H1 (cell line): ENCODE results near the gene AKAP12. TPM values are rescaled to one million over a fixed set of nuclear protein-coding genes. Genes with fewer than 3 reads are reported as not detected.

Source experiments
- ATF2 ChIP-seq: IDR thresholded peaks from 2 replicates; pipeline ENCODE4 v1.6.1; 2012; ENCODE audit warnings: low read length, inconsistent platforms
- CBX5 ChIP-seq: fragments of 300-800, 300-1000 bp; sonication (generic); IDR thresholded peaks from 2 replicates; pipeline ENCODE4 v1.7.1; 2016; ENCODE audit warnings: antibody characterized with exemption, low read length, low read depth
- CEBPB ChIP-seq: IDR thresholded peaks from 2 replicates; pipeline ENCODE4 v1.6.1; 2012; ENCODE audit warnings: low read depth, low read length
- CHD1 ChIP-seq: IDR thresholded peaks from 2 replicates; pipeline ENCODE4 v1.6.1; 2012; ENCODE audit warnings: low read depth, low read length, improper control_type of control experiment
- CREB1 ChIP-seq: IDR thresholded peaks from 2 replicates; pipeline ENCODE4 v1.6.1; 2012; ENCODE audit warnings: inconsistent platforms
- CTCF ChIP-seq, 3 experiments: IDR thresholded peaks; 1 replicate in 2 of 3; 2 replicates in 1 of 3; pipeline versions ENCODE4 v1.5.1 to v1.6.1; 2011; ENCODE audit warnings: low read length in 3 of 3, mild to moderate bottlenecking in 3 of 3, inconsistent platforms in 2 of 3, low read depth in 1 of 3, moderate library complexity in 1 of 3; ENCODE audit not compliant: insufficient read depth in 1 of 3; ENCODE audit errors: control extremely low read depth in 1 of 3
- HDAC2 ChIP-seq, 2 experiments: fragments of 300-600 bp in 1 of 2; sonication (generic) in 1 of 2; IDR thresholded peaks; 2 replicates each; pipeline ENCODE4 v1.6.1; 2011 to 2012; ENCODE audit warnings: low read depth in 2 of 2, low read length in 2 of 2, mild to moderate bottlenecking in 2 of 2, moderate library complexity in 2 of 2, borderline replicate concordance in 1 of 2, inconsistent platforms in 1 of 2
- SP1 ChIP-seq: IDR thresholded peaks from 2 replicates; pipeline ENCODE4 v1.6.1; 2011; ENCODE audit warnings: low read depth, low read length
- YY1 ChIP-seq: IDR thresholded peaks from 2 replicates; pipeline ENCODE4 v1.6.1; 2011; ENCODE audit warnings: low read depth, mild to moderate bottlenecking, low read length
- polyA plus RNA-seq, 7 experiments: library from polyadenylated mRNA; depleted of rRNA in 3 of 7; stranded (reverse) in 5 of 7; unstranded in 2 of 7; fragments of >200 nt in 5 of 7; fragments of 200-250 nt in 2 of 7; gene quantifications; 1 replicate in 5 of 7; 2 replicates in 1 of 7; 4 replicates in 1 of 7; pipeline versions ENCODE4 v1.2.1 to v1.2.3, GENCODE V29; 2011 to 2013; ENCODE audit warnings: missing spikeins in 2 of 7, mixed read lengths in 2 of 7
- total RNA-seq: library from RNA; stranded (reverse); fragmentation: NEBNext Ultra II Directional; extraction: Animal tissue kit (Norgen Biotek cat#: 25700); gene quantifications from 2 replicates; pipeline ENCODE4 v1.2.1, GENCODE V29; 2021

Gene AKAP12
- total and polyA plus RNA-seq, 2 of the 8 experiments (the other 6 are each of a cell fraction or from before 2014, with no cell fraction given) = 14.6 to 79.2 TPM

GRCh38 chr6:151379933-151380847 lies 140.4 kb downstream of the AKAP12 start (continued):
- TF ChIP-seq ATF2 (no peak), SP1 (no peak), CBX5 (no peak), YY1 (no peak), CTCF (IDR thresholded peaks at IDR 0.05; ENCODE audit: control extremely low read depth in 1 of 3, insufficient read depth in 1 of 3, low read depth in 1 of 3, low read length in 3 of 3) (no peak), CHD1 (no peak), CEBPB (no peak), CREB1 (no peak), HDAC2 (IDR thresholded peaks at IDR 0.05; ENCODE audit: borderline replicate concordance in 1 of 2, low read depth in 2 of 2, low read length in 2 of 2) (no peak)
- TF ChIP-seq, all 59 proteins: peak for 0
